Fibroblast of lung (primary cell): ENCODE measurements around the gene TUBB4B. TPM values are rescaled to one million over a fixed set of nuclear protein-coding genes. Genes with fewer than 3 reads are reported as not detected.

Experiments used
- DNase-seq, 2 donors: peaks; one replicate each; pipeline versions ENCODE4 v3.0.0 to v3.0.0-alpha.2; 2010; ENCODE audit warnings: low read depth in 2 of 2
- H2AFZ ChIP-seq: 2 replicates; pipeline ENCODE4 v1.5.1; 2012; ENCODE audit warnings: low read length, control low read depth, inconsistent platforms
- H3K27ac ChIP-seq: 2 replicates; pipeline ENCODE4 v1.5.1; 2011; ENCODE audit warnings: low read length, control low read depth; ENCODE audit not compliant: insufficient read depth
- H3K27me3 ChIP-seq: 2 replicates; pipeline ENCODE4 v1.5.1; 2011; ENCODE audit warnings: mild to moderate bottlenecking, low read length; ENCODE audit not compliant: control insufficient read depth, insufficient read depth
- H3K36me3 ChIP-seq: 2 replicates; pipeline ENCODE4 v1.5.1; 2011; ENCODE audit warnings: low read length; ENCODE audit not compliant: control insufficient read depth, insufficient read depth
- H3K4me1 ChIP-seq: 2 replicates; pipeline ENCODE4 v1.5.1; 2011; ENCODE audit warnings: low read length; ENCODE audit not compliant: control insufficient read depth, insufficient read depth; ENCODE audit errors: extremely low read depth
- H3K4me2 ChIP-seq: 2 replicates; pipeline ENCODE4 v1.5.1; 2011; ENCODE audit warnings: low read length, control low read depth; ENCODE audit not compliant: insufficient read depth; ENCODE audit errors: extremely low read depth
- H3K4me3 ChIP-seq, 4 experiments: fragments of 200-600 bp in 1 of 4; sonication (generic) in 1 of 4; replicated peaks in 1 of 4; 2 replicates each; pipeline ENCODE4 v1.5.1; 2011 to 2016; ENCODE audit warnings: low read length in 4 of 4, low read depth in 3 of 4, mild to moderate bottlenecking in 3 of 4, control low read depth in 2 of 4, inconsistent platforms in 1 of 4, mixed read lengths in 1 of 4; ENCODE audit not compliant: insufficient read depth in 1 of 4; ENCODE audit errors: control extremely low read depth in 1 of 4
- H3K79me2 ChIP-seq: 2 replicates; pipeline ENCODE4 v1.5.1; 2012; ENCODE audit warnings: mild to moderate bottlenecking, low read length, inconsistent platforms; ENCODE audit not compliant: control insufficient read depth, insufficient read depth
- H3K9ac ChIP-seq: 2 replicates; pipeline ENCODE4 v1.5.1; 2011; ENCODE audit warnings: mild to moderate bottlenecking, low read length, control low read depth; ENCODE audit not compliant: insufficient read depth
- H3K9me3 ChIP-seq: 2 replicates; pipeline ENCODE4 v1.5.1; 2012; ENCODE audit warnings: low read depth, low read length; ENCODE audit not compliant: control insufficient read depth, insufficient read depth
- H4K20me1 ChIP-seq: 2 replicates; pipeline ENCODE4 v1.5.1; 2011; ENCODE audit warnings: low read length; ENCODE audit not compliant: control insufficient read depth, insufficient read depth; ENCODE audit errors: extremely low read depth
- EZH2 ChIP-seq: IDR thresholded peaks from 2 replicates; pipeline ENCODE4 v1.5.1; 2012; ENCODE audit warnings: low read length, control low read depth, mild to moderate bottlenecking; ENCODE audit errors: missing control alignments
- polyA plus RNA-seq, 2 donors: library from polyadenylated mRNA; depleted of rRNA in 1 of 2; stranded (reverse) in 1 of 2; unstranded in 1 of 2; fragments of >200 nt; gene quantifications; 2 replicates each; pipeline ENCODE4 v1.2.1, GENCODE V29; 2011 to 2012; ENCODE audit warnings: missing spikeins in 1 of 2
- total RNA-seq: library from RNA; depleted of rRNA; stranded (reverse); fragments of >200 nt; gene quantifications from 2 replicates; pipeline ENCODE4 v1.2.1, GENCODE V29; 2014
- TF ChIP-seq, protein P1 (sequence below), 2 donors: IDR thresholded peaks in 1 of 2; conservative IDR thresholded peaks in 1 of 2; 1 replicate in 1 of 2; 2 replicates in 1 of 2; pipeline ENCODE4 v1.5.1; 2011 to 2012; ENCODE audit warnings: low read length in 2 of 2, control low read depth in 1 of 2, inconsistent platforms in 1 of 2, low read depth in 1 of 2, mild to moderate bottlenecking in 1 of 2

TUBB4B gene
- total and polyA plus RNA-seq, 2 donors (not counting 1 experiment from before 2014, with no cell fraction given) = 111 to 332 TPM

- Histone ChIP-seq H3K4me1 (peaks cover 8% of the 10 kb centered on the region), H3K79me2 (peaks cover 26% of the 10 kb centered on the region), H3K36me3 (peaks cover 15% of the 10 kb centered on the region), H3K4me3 (no peak overlapping the region), H4K20me1 (no peaks in the 10 kb centered on the region), H3K27me3 (no peaks in the 10 kb centered on the region), H3K9ac (no peak overlapping the region), H3K9me3 (no peaks in the 10 kb centered on the region), H2AFZ (no peak overlapping the region), H3K27ac (no peak overlapping the region), H3K4me2 (no peak overlapping the region)
- DNase-seq = no peak
- TF ChIP-seq, protein P1, sequence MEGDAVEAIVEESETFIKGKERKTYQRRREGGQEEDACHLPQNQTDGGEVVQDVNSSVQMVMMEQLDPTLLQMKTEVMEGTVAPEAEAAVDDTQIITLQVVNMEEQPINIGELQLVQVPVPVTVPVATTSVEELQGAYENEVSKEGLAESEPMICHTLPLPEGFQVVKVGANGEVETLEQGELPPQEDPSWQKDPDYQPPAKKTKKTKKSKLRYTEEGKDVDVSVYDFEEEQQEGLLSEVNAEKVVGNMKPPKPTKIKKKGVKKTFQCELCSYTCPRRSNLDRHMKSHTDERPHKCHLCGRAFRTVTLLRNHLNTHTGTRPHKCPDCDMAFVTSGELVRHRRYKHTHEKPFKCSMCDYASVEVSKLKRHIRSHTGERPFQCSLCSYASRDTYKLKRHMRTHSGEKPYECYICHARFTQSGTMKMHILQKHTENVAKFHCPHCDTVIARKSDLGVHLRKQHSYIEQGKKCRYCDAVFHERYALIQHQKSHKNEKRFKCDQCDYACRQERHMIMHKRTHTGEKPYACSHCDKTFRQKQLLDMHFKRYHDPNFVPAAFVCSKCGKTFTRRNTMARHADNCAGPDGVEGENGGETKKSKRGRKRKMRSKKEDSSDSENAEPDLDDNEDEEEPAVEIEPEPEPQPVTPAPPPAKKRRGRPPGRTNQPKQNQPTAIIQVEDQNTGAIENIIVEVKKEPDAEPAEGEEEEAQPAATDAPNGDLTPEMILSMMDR (conservative IDR thresholded peaks at IDR 0.05 in 1 of 2, IDR thresholded peaks at IDR 0.05 in 1 of 2; ENCODE audit: low read depth in 1 of 2, low read length in 2 of 2) = no peak
- no peak for TF ChIP-seq EZH2
Measured at GRCh38 chr9:137192859-137193258, 48.2 kb upstream of the TUBB4B start.

DNA sequence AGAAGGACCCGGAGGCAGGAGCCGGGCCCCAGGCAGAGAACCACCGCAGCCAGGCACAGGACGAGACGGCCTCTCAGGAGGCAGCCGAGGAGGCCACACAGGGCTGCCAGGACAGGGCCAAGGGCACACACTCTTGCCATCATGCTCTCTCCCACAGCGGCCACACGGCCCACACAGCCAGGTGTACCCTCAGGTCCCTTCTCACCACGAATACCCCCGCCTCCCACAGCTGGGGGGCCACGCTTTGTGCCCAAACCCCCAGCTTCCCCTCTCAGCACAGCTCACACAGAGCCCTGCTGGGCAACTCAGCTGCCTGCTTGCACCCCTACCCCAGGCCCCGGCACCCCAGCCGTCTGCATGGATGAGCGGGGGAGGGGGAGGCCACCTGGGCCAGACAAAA, 47.3 kb upstream of the TUBB4B start:
- Histone ChIP-seq H2AFZ (no peak overlapping the region), H4K20me1 (no peaks in the 10 kb centered on the region), H3K4me3 (no peak overlapping the region), H3K4me2 (no peak overlapping the region), H3K36me3 (peaks cover 15% of the 10 kb centered on the region), H3K9me3 (no peaks in the 10 kb centered on the region), H3K9ac (no peak overlapping the region), H3K27ac (no peak overlapping the region), H3K4me1 (peaks cover 8% of the 10 kb centered on the region), H3K27me3 (no peaks in the 10 kb centered on the region), H3K79me2 (peaks cover 22% of the 10 kb centered on the region)
- TF ChIP-seq EZH2 = no peak
- TF ChIP-seq, protein P1 (conservative IDR thresholded peaks at IDR 0.05 in 1 of 2, IDR thresholded peaks at IDR 0.05 in 1 of 2; ENCODE audit: low read depth in 1 of 2, low read length in 2 of 2) = no peak
- DNase-seq = no peak

GRCh38 chr9:137194388-137194787, 46.7 kb upstream of the TUBB4B start:
- peaks cover 15% of the 10 kb centered on the region for H3K36me3 ChIP-seq
- DNase-seq = no peak
- no peaks in the 10 kb centered on the region for H3K9me3 ChIP-seq
- TF ChIP-seq EZH2 = no peak
- TF ChIP-seq, protein P1 (conservative IDR thresholded peaks at IDR 0.05 in 1 of 2, IDR thresholded peaks at IDR 0.05 in 1 of 2; ENCODE audit: low read depth in 1 of 2, low read length in 2 of 2) = no peak
- H3K79me2 ChIP-seq = peaks cover 21% of the 10 kb centered on the region
- peaks cover 9% of the 10 kb centered on the region for H3K4me1 ChIP-seq
- no peak overlapping the region for H3K27ac ChIP-seq
- H2AFZ ChIP-seq = no peak overlapping the region
- no peak overlapping the region for H3K4me2 ChIP-seq
- H3K27me3 ChIP-seq = no peaks in the 10 kb centered on the region
- H3K4me3 ChIP-seq = no peak overlapping the region
- H3K9ac ChIP-seq = no peak overlapping the region
- no peaks in the 10 kb centered on the region for H4K20me1 ChIP-seq
